ENCODE data around the gene GPD1. TPM values are rescaled to one million over a fixed set of nuclear protein-coding genes. Genes with fewer than 3 reads are reported as not detected.

Gene GPD1
- total RNA-seq, 1 experiment from 2014 or later: 1.6 TPM

DNA sequence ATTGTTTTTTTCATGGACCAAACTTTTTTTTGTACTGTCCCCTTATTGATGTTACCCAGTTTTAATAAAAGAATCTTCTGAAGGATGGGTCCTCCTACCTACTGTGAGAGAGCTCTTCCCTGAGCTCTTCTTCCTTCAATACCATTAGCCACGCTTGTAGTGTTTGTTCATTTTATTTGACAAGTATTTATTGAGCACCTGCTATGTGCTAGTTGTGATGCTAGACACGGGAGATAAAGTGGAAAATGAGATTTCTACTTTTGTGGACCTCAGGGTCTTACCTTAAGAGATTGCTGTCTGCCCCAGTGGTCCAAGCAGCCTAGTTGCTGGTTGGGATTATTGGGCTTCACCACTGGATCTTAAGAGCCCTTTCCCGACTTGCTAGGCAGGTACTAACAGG, 3.2 kb upstream of the GPD1 start:
- Histone ChIP-seq H2AFZ (ENCODE audit: low read depth, low read length, poor library complexity, severe bottlenecking) (no peak overlapping the region), H3K9ac (ENCODE audit: low read length) (no peak overlapping the region), H3K79me2 (ENCODE audit: insufficient read depth, low read length) (no peaks in the 10 kb centered on the region; the same call in 1 of the 2 replicates), H4K20me1 (ENCODE audit: insufficient read depth) (no peaks in the 10 kb centered on the region), H3K9me2 (ENCODE audit: insufficient read depth) (no peaks in the 10 kb centered on the region), H3K9me3 (ENCODE audit: control insufficient read depth in 1 of 2, insufficient read depth in 1 of 2, low read depth in 1 of 2, low read length in 2 of 2) (no peaks in the 10 kb centered on the region), H3K4me3 (replicated peaks in 1 of 2; ENCODE audit: low read depth in 1 of 2, low read length in 2 of 2) (no peak overlapping the region), H3K36me3 (ENCODE audit: control insufficient read depth in 1 of 2, insufficient read depth in 2 of 2, low read length in 2 of 2) (peaks cover 36 to 37% of the 10 kb centered on the region in 2 experiments), H3K27me3 (ENCODE audit: insufficient read depth, low read length) (no peaks in the 10 kb centered on the region), H3K4me2 (ENCODE audit: low read length) (no peak overlapping the region), H3K4me1 (ENCODE audit: control insufficient read depth in 1 of 2, insufficient read depth in 2 of 2, low read length in 2 of 2) (peaks cover 10 to 13% of the 10 kb centered on the region in 2 experiments), H3K27ac (ENCODE audit: low read depth, low read length) (no peak overlapping the region)
- POLR2A ChIA-PET: interaction anchor here (2.2 kb wide), 1 partner anchor 11 kb away, joined by 7 read pairs; the partner anchor contains the start of gene COX14
- TF ChIP-seq EGR1 (IDR thresholded peaks at IDR 0.05; ENCODE audit: low read depth) (no peak), TCF7L2 (IDR thresholded peaks at IDR 0.05; ENCODE audit: borderline replicate concordance, extremely low read depth, insufficient read depth, insufficient read length) (no peak), POLR2AphosphoS5 (IDR thresholded peaks at IDR 0.05; ENCODE audit: low read depth, low read length) (no peak), CEBPB (IDR thresholded peaks at IDR 0.05; ENCODE audit: low read depth) (no peak), ZFX (IDR thresholded peaks at IDR 0.05) (no peak), JUND (IDR thresholded peaks at IDR 0.05) (no peak), ZNF274 (IDR thresholded peaks at IDR 0.05; ENCODE audit: low read depth, low read length) (no peak), SRF (IDR thresholded peaks at IDR 0.05; ENCODE audit: low read depth) (no peak)
- TF ChIP-seq, protein P1, sequence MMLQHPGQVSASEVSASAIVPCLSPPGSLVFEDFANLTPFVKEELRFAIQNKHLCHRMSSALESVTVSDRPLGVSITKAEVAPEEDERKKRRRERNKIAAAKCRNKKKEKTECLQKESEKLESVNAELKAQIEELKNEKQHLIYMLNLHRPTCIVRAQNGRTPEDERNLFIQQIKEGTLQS (IDR thresholded peaks at IDR 0.05): no peak
- TF ChIP-seq, protein P2, sequence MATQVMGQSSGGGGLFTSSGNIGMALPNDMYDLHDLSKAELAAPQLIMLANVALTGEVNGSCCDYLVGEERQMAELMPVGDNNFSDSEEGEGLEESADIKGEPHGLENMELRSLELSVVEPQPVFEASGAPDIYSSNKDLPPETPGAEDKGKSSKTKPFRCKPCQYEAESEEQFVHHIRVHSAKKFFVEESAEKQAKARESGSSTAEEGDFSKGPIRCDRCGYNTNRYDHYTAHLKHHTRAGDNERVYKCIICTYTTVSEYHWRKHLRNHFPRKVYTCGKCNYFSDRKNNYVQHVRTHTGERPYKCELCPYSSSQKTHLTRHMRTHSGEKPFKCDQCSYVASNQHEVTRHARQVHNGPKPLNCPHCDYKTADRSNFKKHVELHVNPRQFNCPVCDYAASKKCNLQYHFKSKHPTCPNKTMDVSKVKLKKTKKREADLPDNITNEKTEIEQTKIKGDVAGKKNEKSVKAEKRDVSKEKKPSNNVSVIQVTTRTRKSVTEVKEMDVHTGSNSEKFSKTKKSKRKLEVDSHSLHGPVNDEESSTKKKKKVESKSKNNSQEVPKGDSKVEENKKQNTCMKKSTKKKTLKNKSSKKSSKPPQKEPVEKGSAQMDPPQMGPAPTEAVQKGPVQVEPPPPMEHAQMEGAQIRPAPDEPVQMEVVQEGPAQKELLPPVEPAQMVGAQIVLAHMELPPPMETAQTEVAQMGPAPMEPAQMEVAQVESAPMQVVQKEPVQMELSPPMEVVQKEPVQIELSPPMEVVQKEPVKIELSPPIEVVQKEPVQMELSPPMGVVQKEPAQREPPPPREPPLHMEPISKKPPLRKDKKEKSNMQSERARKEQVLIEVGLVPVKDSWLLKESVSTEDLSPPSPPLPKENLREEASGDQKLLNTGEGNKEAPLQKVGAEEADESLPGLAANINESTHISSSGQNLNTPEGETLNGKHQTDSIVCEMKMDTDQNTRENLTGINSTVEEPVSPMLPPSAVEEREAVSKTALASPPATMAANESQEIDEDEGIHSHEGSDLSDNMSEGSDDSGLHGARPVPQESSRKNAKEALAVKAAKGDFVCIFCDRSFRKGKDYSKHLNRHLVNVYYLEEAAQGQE (IDR thresholded peaks at IDR 0.05; ENCODE audit: low read depth): no peak
- TF ChIP-seq, protein P3, sequence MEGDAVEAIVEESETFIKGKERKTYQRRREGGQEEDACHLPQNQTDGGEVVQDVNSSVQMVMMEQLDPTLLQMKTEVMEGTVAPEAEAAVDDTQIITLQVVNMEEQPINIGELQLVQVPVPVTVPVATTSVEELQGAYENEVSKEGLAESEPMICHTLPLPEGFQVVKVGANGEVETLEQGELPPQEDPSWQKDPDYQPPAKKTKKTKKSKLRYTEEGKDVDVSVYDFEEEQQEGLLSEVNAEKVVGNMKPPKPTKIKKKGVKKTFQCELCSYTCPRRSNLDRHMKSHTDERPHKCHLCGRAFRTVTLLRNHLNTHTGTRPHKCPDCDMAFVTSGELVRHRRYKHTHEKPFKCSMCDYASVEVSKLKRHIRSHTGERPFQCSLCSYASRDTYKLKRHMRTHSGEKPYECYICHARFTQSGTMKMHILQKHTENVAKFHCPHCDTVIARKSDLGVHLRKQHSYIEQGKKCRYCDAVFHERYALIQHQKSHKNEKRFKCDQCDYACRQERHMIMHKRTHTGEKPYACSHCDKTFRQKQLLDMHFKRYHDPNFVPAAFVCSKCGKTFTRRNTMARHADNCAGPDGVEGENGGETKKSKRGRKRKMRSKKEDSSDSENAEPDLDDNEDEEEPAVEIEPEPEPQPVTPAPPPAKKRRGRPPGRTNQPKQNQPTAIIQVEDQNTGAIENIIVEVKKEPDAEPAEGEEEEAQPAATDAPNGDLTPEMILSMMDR (IDR thresholded peaks at IDR 0.05 in 2 of 3, conservative IDR thresholded peaks at IDR 0.05 in 1 of 3; ENCODE audit: borderline replicate concordance in 1 of 3, insufficient read depth in 1 of 3, low read depth in 2 of 3, low read length in 2 of 3): no peak
- CTCF ChIA-PET: interaction anchor here (0.5 to 2.7 kb wide), 5 partner anchors 11 to 1117 kb away, joined by 3 to 24 read pairs (median 5); partner anchors contain the start of genes COX14, POU6F1 and SMARCD1
- intact Hi-C loops (cut with micrococcal nuclease): no loop called here
- RAD21 ChIA-PET (ENCODE audit: low non-redundant PET in 1 of 2, low total read pairs in 2 of 2, uncharacterized antibody in 2 of 2, unreplicated experiment in 2 of 2): no interaction called here
- DNase-seq (ENCODE audit: low read depth, low spot score) (no peak), ATAC-seq (no peak)
- BruUV-seq (replicated peaks): no TSS peak

Measured in HCT116 (cell line).